GM21390 (cell line): ENCODE results near the gene KCNG2.
"Not testable (repeated sequence)": the region's sequence is repeated elsewhere in the genome, so short reads cannot be mapped to it uniquely, and the experiment has no call there.

Experiments
- ATAC-seq: cut with Tn5 transposase; IDR thresholded peaks from one replicate; pipeline ENCODE4 v1.9.1; 2021; ENCODE audit not compliant: unreplicated experiment

The KCNG2 gene, protein sequence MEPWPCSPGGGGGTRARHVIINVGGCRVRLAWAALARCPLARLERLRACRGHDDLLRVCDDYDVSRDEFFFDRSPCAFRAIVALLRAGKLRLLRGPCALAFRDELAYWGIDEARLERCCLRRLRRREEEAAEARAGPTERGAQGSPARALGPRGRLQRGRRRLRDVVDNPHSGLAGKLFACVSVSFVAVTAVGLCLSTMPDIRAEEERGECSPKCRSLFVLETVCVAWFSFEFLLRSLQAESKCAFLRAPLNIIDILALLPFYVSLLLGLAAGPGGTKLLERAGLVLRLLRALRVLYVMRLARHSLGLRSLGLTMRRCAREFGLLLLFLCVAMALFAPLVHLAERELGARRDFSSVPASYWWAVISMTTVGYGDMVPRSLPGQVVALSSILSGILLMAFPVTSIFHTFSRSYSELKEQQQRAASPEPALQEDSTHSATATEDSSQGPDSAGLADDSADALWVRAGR

DNA sequence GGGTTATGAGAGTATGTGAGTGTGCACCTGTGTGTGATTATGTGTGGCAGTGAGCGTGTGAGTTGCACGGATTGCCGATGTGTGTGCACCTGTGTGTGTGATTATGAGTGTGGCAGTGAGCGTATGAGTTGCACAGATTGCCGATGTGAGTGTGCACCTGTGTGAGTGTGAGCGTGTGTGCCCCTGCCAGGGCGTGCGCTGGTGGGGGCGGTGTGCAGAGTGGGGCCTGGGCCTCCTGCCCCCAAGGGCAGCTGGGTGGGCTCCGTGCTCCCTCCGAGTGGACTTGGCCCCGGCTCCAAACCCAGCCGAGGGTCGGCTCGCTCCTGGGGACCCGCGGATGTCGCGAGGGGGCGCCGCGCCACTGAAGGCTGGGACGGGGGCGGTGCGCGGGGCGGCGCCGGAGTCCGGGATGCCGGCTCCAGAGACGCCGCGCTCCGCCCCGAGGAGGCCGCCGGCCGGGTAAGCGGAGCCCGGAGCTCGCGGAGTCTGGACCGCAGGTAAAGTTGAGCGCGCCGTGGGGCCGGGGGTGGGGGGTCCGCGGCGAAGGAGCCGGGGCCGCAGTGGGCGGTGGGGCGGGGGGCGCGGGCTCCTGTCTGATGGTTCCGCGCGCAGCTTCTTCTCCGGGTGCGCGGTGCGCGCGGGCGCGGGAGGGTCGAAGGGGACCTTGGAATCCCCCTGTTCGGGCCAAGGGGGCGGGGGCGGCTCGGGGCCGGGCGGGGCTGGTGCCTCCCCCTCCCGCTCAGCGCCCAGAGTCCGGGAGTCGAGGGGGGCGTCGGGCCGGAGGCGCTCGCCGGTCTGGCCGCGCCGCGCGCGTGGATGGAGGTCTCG is at the start of gene KCNG2:
KCNG2 (plus strand) TSS at position 421 of the 828 bp plus-strand sequence. CDS start 65,730 bp downstream, outside the sequence.
- no peak for ATAC-seq

DNA sequence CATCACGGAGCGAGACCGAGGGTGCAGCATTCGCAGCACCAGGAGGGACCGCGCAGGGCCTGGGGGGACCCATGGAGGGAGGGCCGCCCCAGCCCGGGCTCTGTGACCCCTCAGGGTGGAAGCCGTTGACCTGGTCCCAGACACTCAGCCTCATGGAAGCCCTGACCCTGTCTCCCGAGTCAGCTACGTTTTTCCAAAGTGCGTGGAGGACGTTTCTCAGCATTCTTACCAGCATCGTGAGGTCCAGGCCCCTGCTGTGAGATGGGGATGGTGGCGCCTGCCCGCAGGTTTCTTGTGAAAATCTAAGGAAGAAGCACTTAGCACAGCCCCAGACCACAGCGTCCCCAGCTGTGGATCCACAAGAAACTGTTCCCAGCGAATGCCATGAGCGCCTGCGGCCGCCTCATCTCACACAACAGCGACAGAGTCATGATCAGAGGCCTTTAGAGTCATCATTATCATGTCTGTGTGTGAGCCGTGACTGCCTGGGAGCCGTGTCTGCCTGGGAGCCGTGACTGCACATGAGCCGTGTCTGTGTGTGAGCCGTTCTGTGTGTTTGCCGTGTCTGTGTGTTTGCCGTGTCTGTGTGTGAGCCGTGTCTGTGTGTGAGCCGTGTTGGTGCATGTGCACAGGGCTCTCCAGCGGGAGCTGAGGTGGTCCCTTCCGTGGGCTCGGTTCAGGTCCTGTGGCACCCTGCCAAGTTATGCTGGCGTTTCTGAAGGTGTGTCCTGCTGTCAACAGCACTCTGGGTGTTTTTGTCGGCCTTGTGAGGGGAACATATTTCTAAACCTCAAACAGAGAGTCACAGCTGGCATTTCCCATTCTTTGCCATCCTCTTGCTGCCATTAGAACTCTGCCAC is 49.2 kb upstream of the KCNG2 start:
- ATAC-seq: no peak

DNA sequence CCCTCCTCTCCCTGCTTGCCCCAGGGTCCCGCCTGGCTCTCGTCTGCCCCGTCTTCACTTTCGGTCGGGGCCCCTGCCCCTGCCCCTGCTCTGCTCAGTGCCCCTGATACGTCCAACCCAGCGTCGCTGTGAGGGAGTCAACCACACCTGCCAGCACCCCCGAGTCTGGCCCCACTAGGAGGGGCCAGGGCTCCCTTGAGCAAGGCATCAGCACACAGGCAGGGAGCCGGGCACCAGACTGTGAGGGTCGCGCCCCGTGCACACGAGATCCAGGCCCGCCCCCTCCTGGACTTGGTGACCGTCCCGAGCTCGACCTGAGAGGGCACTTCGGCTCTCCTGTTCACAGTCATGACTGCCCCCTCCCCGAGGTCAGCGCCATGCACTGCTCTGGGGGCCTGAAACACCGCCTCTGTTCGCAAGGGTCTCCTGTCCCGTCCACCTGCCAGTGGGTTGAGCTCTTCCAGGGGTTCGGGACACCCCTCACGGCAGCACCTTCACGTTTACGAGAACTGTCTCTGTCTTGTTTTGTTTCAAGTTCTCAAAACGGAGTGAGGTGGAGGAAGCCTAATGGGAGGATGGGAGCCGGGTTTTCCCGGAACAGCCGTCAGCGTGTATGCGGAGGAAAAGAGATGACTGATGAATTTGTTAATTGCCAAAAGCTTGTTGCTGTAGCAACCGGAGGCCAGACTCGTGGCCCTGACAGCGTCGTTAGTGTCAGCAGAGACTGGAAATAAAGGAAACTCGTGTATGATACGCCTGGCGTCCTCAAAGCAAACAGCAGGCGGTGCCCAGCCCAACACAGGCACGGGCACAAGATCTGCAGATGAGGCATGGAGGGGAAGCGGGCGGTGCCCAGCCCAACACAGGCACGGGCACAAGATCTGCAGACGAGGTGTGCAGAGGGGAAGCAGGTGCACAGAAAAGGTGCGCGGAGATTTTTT is 48.2 kb upstream of the KCNG2 start:
- no peak for ATAC-seq

DNA sequence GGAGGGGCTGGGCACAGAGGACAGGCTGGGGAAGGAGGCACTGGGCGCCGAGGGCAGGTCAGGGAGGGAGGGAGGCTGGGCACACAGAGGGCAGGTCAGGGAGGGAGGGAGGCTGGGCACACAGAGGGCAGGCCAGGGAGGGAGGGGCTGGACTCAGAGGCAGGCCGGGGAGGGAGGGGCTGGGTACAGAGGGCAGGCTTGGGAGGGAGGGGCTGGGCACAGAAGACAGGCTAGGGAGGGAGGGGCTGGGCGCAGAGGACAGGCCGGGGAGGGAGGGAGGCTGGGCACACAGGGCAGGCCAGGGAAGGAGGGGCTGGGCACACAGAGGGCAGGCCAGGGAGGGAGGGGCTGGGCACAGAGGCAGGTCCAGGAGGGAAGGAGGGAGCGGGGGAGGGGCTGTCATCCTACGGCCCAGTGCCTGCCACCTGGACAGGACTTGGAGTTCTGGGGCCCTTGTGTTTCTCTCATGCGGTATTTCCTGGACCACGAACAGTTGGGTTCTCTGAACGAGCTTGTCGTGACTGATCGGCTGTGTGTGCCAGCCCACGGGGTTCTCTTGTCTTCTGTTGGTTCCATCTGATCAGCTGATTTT is 46.7 kb upstream of the KCNG2 start:
- ATAC-seq: no peak

DNA sequence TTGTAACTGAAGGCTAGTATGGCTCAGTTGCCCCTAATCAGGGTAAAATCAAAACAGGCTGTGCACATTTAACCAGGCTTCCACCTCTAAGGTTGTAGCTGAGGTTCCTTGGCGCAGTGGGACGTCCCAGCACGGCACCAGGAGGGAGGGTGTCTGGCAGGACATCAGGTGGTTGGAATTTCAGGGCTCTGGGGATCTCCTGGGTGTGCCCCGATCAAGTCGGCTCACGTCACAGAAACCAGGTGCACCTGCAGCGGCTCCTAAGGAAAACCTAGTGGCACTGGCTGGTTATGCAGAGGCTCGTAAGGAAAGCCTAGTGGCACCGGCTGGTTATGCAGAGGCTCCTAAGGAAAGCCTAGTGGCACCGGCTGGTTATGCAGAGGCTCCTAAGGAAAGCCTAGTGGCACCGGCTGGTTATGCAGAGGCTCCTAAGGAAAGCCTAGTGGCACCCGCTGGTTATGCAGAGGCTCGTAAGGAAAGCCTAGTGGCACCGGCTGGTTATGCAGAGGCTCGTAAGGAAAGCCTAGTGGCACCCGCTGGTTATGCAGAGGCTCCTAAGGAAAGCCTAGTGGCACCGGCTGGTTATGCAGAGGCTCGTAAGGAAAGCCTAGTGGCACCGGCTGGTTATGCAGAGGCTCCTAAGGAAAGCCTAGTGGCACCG is 45.7 kb upstream of the KCNG2 start:
- not testable (repeated sequence) for ATAC-seq

DNA sequence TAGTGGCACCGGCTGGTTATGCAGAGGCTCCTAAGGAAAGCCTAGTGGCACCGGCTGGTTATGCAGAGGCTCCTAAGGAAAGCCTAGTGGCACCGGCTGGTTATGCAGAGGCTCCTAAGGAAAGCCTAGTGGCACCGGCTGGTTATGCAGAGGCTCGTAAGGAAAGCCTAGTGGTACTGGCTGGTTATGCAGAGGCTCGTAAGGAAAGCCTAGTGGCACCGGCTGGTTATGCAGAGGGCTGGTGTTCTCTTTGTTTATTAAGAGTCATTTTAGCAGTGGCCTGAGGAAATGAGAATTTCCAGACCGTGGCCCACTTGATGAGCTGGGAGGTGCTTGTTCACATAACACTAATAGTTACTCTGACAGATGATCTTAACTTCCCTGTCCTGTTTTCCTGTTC is 44.8 kb upstream of the KCNG2 start:
- ATAC-seq: not testable (repeated sequence)

DNA sequence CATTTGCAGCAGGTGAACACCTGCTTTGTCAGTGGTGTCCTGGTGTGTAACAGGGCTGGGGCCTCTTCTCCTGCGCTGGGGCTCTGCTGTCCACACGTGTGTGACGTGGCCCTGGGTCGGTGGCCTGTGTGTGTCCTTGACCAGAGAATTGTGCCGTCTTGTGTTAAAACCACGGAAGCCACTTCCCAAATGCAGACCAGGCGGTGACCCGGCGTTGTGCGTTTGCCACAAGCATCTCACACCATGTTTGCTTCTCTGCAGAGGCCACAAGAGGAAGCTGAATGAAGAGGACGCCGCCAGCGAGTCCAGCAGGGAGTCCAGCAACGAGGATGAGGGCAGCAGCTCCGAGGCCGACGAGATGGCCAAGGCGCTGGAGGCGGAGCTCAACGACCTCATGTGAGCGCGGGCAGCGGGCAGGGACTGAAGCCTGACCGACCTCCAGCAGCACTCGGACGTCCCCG is 44.3 kb upstream of the KCNG2 start:
- no peak for ATAC-seq

DNA sequence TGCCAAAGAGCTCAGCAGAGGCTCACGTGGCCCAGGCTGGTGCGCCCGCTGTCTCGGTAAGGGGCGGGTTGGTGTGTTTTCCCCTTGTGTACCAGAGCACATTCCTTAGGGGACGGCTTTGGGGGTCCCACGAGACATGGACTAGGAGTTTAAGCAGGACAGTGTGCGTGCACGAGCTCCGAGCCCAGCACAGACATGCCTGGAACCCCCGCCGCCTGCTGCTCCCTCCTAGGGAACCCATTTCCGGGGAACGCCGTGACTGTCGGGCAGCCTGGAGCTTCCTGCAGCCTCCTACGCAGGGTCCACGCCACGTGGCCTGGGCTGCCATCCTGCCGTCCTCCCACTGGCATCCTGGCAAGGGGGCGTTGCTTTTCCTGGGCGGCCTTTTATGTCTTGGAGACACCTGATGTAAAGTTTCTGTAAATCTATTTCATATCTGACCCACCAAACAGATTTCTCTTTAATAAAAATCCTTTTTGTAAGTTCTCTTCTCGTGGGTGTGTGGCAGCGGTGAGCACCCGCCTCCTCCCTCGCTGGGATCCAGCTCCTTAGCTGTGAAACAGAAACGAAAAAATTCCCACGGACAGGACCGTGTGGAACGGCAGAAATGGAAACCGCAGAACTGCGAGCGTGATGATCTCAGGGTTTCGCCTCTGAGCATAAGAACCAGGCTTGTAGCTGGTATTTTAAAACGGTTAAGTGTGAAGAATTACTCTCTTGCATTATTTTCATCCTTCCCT is 43.5 kb upstream of the KCNG2 start:
- ATAC-seq: no peak

DNA sequence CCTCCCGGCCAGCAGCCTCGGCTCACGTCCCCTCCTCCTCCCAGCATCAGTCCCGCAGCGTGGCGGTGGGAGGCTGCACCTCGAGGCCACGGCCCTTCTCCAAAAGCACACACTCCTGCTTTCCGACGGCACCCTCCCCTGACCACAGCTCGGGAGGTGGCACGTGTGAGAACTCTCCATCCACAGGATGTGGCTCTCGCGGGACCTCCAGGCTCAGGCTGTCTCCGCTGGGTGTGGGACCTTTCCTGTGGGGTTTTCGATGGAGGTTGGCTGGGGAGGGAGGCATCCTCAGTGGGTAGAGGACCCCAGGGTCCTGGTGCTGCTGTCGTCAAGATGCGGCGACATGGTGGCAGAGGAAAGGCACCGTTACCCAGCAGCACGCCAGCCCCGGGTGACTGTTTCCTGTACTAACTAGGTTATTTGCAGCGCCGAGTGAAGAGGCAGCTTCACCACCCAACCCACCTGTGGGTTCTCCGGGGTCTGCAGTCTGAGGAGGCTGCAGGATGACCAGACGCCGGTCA is 42.8 kb upstream of the KCNG2 start:
- ATAC-seq: no peak

DNA sequence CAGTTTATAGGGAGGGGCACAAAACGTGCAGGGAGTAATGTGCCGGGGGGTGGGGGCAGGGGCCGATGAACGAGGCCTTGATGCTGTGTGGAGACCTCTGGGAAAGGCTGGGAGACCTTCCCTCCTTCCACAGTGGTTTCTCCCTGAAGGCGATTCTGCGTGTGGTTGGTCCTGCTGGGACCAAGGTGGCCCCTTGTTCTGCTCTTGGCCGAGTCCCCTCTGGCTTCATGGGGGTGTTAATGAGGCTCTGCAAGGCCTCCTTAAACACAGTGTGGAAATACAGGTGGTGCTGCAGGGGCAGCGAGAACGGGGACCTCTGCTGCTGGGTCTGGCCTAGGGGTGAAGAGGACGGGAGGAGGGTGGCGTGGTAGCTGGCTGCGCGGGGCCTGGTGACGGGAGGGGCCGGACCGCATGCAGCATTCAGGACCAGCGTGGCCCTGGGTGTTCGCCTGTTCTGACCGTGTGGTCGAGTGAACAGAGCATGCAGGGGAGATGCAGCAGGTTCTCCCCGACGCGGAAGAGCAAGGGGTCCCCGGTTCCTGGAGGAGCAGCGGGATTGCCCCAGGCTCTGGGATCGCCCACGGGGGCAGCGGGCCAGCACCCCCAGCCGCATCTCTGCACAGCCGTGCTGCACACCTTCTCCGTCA is 42.1 kb upstream of the KCNG2 start:
- ATAC-seq: no peak

DNA sequence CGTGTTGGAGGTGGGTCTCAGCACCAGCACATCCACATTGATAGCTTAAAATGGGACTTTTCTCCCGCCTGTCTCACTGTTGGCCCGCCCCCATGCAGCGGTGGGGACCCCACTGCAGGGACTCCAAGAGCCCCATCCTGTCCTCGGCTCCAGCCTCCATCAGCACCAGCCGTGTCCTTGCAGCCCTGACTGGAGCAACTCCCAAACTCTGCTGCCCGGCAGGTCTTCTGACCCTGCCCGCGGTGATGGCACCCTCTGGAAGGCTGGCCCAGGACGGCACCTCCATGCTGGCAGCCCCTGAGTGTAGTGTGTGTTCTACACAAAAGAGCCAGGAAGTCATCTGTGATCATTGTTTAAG is 41.6 kb upstream of the KCNG2 start:
- ATAC-seq: no peak

DNA sequence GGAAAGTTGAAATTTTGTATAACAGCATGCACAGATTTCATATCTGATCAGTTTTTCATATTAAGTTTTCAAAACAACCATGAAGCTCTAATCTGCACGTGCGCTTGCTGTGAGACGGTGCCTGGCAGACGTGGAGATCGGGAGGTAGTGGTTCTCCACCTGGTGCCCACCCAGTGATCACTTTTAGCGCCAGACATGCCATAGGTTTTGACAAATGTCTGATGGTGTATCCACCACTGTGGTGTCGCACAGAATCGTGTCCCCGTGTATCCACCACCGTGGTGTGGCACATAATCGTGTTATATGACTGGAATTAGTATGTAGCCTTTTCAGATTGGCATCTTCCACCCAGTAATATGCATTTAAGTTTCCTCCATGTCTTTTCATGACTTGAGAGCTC is 40.9 kb upstream of the KCNG2 start:
- no peak for ATAC-seq

DNA sequence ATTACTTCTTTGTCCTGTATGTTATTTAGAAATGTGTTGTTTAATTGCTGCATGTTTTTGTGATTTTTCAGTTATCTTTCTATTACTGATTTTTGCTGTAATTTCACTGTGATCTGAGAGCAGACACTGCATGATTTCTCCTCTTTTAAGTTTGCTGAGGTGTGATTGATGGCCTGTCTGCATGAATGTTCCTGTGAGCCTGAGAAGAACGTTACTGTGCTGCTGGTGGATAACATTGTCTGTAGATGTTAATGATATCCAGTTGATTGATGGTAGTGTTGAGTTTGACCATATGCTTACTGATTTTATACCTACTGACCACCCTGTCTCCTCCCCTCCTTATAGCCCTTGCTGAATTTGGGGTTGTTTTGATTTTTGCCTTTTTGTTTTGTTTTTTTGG is 37.4 kb upstream of the KCNG2 start:
- ATAC-seq: no peak

DNA sequence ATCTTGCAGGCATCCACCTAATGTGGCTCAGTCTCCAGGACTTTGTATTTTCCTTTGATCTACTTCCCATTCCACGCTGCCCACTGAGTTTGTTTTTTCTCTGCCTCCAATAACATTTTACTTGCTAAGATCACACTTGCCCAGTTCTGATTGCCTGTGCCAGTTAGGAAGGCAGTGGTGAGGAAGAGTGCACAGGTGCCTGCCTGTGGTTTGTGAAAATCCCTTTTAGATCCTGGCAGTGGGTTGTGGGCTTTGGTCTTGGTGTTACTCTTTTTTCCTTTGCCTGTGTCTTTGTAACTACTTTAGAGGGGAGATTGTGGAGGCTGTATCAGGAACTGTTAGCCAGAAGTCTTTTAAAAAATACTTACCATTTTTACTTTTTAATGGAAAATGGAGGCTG is 36.9 kb upstream of the KCNG2 start:
- no peak for ATAC-seq

DNA sequence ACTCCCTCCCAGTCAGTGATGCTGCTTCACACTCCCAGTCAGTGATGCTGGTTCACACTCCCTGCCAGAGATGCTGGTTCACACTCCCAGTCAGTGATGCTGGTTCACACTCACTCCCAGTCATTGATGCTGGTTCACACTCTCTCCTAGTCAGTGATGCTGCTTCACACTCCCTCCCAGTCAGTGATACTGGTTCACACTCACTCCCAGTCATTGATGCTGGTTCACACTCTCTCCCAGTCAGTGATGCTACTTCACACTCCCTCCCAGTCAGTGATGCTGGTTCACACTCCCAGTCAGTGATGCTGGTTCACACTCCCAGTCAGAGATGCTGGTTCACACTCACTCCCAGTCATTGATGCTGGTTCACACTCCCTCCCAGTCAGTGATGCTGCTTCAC is 34.3 kb upstream of the KCNG2 start:
- ATAC-seq: no peak

DNA sequence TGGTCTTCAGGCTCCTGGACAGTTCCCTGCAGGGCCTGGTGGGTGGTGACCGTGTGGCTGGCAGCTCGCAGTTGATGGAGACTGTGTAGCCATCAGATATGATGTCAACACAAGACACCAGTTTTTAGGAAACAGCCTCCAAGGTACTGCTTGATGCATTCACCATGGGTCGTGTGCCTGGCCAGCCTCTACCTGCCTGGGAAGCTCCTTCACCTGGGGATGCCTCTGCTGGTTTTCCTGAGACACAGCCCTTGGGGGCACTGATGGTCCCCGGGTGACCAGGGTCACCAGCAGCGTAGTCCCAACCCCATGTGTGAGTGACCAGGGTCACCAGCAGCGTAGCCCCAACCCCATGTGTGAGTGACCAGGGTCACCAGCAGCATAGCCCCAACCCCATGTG is 33.6 kb upstream of the KCNG2 start:
- ATAC-seq: no peak

DNA sequence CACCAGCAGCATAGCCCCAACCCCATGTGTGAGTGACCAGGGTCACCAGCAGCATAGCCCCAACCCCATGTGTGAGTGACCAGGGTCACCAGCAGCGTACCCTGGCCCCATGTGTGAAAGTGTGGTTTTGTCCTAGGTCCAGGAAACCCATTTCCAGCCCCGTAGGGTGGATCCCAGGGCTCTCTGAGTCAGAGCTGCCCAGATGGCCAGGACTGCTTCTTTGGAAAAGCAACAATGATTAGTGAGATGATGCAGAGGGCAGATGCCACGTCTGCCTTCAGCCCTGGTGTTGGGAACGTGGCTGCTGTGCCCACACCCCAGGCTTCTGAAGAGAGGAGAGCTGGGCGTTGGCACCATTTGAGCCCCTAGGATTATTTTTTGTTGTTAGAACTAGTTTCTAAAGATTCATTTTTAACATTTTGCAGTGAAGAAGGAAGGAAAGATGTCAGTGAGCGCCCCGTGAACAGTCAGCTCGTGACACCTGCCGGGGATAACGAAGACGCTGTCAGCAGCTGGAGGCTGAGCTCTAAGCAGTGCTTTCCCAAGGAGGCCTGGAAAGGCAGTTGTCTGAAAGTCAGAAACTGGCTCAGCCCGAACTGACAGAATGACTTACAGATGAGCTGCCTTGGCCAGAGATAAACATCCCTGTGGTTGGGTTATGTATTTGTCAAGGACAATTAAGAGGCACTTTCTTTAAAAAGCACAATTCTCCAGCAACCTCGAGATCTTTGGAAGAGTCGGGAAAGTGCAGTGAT is 32.1 kb upstream of the KCNG2 start:
- no peak for ATAC-seq
